KOPT-K1 (cell line): Measurements from ENCODE around the gene PRAMEF13.
"Not testable (repeated sequence)": the region's sequence is repeated elsewhere in the genome, so short reads cannot be mapped to it uniquely, and the experiment has no call there.

Experiments used
- H3K27ac ChIP-seq: fragments of 200-600 bp; sonication (generic); 2 replicates; pipeline ENCODE4 v1.5.1; 2016; ENCODE audit warnings: antibody characterized with exemption, mild to moderate bottlenecking, low read depth, low read length; ENCODE audit not compliant: poor library complexity, severe bottlenecking
- H3K36me3 ChIP-seq: fragments of 200-600 bp; sonication (generic); 2 replicates; pipeline ENCODE4 v1.5.1; 2017; ENCODE audit warnings: antibody characterized with exemption, mild to moderate bottlenecking, low read length, moderate library complexity; ENCODE audit not compliant: insufficient read depth
- H3K9me3 ChIP-seq: fragments of 200-600 bp; sonication (generic); 2 replicates; pipeline ENCODE4 v1.5.1; 2017; ENCODE audit warnings: antibody characterized with exemption, low read length, mild to moderate bottlenecking; ENCODE audit not compliant: insufficient read depth, poor library complexity, severe bottlenecking

PRAMEF13 gene

DNA sequence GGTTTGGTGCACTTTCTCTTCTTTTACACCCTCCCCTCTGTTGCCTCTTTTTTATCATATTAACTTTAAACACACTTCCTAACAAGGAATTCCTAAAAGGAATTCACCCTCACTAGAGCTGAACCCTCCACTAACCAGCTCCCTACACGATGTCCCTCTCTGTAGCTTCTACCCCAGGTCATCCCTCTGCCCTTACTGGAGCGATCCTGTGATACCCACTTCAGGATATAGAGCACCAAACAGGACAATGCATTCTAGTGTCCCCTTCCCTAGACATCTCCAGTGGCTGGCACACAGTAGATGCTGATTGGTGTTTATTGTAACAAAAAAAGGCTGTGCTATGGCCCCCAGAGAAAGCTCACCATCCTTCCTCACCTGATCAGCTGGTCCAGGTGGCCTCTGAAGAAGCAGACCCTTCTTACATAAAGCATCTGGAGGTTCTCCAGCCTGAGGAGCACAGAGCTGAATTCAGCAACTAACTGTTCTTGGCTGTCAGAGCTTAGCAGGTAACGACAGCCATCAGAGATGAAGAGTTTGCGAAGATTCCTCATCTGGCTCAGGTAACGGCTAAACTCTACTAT lies 23.4 kb upstream of the PRAMEF13 start:
- Histone ChIP-seq H3K9me3 (no peaks in the 10 kb centered on the region), H3K36me3 (no peaks in the 10 kb centered on the region), H3K27ac (no peak overlapping the region)

DNA sequence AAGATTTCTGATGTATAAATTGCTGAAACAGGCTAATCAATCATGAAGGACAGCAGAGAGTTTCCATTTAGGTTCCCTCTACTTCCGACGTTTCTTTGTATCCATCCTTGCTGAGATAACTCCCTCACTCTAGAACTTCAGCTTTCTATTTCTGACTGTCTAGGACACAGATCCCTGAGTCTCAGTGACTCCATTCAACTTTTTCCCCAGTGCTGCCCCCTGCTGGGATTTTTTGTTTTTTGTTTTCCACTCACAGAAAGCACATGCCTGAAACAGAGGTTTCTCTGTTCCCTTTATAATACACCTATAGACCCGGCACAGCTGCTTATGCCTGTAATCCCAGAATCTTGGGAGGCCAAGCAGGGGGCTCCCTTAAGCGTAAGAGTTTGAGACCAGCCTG lies 21.6 kb upstream of the PRAMEF13 start:
- H3K36me3 ChIP-seq, H3K9me3 ChIP-seq, H3K27ac ChIP-seq: not testable (repeated sequence)

DNA sequence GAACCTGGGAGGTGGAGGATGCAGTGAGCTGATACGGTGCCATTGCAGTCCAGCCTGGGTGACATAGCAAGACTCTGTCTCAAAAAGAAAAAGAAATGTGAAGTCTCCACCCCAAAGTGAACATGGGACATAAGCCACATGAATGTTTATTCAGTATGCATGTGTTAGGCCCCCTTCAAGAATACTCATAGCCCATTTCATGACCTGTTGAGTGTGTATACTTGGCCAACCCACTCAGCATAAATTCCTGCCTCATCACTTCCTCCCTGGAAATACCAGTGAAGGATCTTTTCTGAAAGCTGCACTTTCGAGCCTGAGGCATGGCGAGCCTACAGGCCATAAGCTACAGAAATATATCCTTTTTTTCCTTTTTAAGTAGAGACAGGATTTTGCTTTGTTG lies 18.0 kb upstream of the PRAMEF13 start:
- not testable (repeated sequence) for H3K36me3 ChIP-seq, H3K27ac ChIP-seq, H3K9me3 ChIP-seq

DNA sequence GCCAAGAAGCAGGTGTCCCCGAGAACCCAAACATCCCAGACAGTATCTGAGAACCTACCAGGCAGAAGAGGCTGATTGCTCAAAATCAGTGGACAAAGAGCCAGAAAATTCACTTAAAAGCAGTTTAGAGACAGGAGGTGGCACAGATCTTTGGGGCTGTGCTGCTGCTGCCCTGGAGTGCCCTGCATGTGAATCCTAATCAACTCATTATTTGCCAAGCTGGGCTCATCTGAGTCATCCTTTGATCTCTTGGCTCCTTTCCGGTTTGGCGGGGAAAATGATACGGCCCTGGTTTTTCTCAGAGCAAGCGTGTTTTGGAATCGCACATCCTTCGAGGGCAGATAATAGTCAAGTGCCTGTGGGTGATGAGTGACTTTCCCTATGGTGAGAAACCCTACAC lies 15.4 kb upstream of the PRAMEF13 start:
- not testable (repeated sequence) for H3K9me3 ChIP-seq, H3K27ac ChIP-seq, H3K36me3 ChIP-seq

DNA sequence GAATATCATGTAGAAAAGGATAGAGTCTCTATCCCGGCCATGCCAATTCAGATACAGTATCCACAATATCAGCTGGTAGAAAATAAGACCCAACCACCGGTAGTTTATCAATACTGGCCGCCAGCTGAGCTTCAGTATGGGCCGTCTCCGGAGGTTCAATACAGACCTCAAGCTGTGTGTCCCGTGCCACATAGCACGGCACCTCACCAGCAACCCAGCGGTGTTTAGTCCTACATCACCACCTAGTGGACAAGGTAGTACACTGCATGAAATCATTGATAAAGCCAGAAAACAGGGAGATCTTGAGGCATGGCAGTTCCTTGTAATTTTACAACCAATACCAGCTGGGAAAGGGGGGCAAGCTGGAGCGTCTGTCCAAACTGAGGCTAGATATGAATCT lies 7.5 kb upstream of the PRAMEF13 start:
- not testable (repeated sequence) for H3K36me3 ChIP-seq, H3K27ac ChIP-seq, H3K9me3 ChIP-seq

DNA sequence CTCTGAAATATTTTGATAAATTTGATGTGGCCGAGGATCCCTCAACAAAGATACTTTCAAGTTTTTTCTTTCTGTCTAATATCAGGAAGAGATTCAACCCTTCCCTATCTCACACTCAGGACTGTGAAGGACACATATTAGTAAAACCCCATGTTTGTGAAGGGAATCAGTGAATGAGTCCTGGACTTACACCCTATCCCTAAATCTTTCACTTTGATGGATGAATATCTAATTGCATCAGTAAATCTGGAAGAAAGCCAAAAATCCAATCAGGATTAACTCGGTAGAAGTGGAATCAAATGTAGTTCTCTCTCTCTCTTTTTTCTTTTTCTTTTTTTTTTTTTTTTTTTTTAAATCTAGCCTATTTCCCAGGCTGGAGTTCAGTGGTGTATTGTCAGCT lies 29.7 kb downstream of the PRAMEF13 start, which contains the start of gene PRAMEF9:
TSS of gene PRAMEF9 (plus strand) at position 301 of the 400 bp plus-strand sequence. CDS start 3,433 bp downstream, outside the sequence.
- not testable (repeated sequence) for H3K27ac ChIP-seq, H3K9me3 ChIP-seq, H3K36me3 ChIP-seq

DNA sequence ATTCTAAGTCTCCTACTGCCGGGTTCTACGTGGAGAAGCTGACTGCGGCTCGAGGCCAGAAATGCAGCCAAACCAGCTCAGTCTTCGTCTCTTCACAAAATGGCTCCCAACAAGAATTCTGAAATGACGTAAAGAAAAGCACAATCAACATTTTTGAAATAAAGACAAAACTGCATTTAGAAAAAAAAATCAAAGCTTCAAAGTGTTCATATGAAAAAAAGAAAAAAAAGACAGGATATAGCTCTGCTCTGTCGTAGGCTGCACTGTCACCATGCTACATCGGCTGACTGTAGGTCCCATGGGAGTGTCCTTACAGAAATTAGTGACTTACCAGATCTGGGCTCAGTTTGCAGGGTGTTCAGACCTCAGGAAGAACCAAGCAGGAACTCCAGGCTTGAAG lies 35.7 kb downstream of the PRAMEF13 start, which contains the start of gene HNRNPCL4:
TSS of gene HNRNPCL4 (minus strand) at position 101 of the 400 bp plus-strand sequence. CDS start 164 bp downstream, outside the sequence.
- H3K36me3 ChIP-seq, H3K9me3 ChIP-seq, H3K27ac ChIP-seq: not testable (repeated sequence)

DNA sequence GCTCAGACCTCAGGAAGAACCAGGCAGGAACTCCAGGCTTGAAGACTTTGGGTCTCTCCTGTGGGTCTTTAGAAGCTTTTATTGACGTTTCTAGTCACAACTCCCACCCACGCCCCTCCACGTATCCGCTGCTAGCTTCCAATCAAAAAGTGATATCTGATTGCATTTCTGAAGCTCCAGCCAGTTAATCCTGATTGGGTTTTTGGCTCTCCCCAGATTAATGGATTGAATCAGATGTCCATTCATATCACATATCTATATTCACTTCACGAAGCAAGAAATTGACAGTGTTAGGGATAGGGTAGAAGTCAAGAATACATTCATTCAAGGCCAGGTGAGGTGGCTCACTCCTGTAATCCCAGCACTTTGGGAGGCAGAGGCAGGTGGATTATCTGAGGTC lies 45.3 kb downstream of the PRAMEF13 start, which contains the start of gene PRAMEF26:
TSS of gene PRAMEF26 (minus strand) at position 101 of the 400 bp plus-strand sequence. CDS start 2,914 bp downstream, outside the sequence.
- H3K9me3 ChIP-seq, H3K36me3 ChIP-seq, H3K27ac ChIP-seq: not testable (repeated sequence)
